Right atrium auricular region (tissue), 2 donors: ENCODE results near the gene DNAAF3. TPM values are rescaled to one million over a fixed set of nuclear protein-coding genes. Genes with fewer than 3 reads are reported as not detected.

ENCODE experiments used
- DNase-seq: peaks from one replicate; pipeline ENCODE4 v3.0.0-alpha.2; 2019; ENCODE audit warnings: low spot score
- H3K27ac ChIP-seq, 2 donors: fragments of 200-600 bp; sonication (generic); 1 replicate in 1 of 2; 2 replicates in 1 of 2; pipeline ENCODE4 v1.5.1; 2016 to 2019
- H3K27me3 ChIP-seq, 2 donors: fragments of 200-600 bp; sonication (generic); one replicate each; pipeline versions ENCODE4 v1.5.1 to v1.6.0; 2017 to 2019
- H3K36me3 ChIP-seq: fragments of 200-600 bp; sonication (generic); one replicate; pipeline ENCODE4 v1.5.1; 2016
- H3K4me1 ChIP-seq, 2 donors: fragments of 200-600 bp; sonication (generic); one replicate each; pipeline versions ENCODE4 v1.5.1 to v1.6.0; 2017 to 2019
- H3K4me3 ChIP-seq, 2 donors: fragments of 200-600 bp; sonication (generic); 1 replicate in 1 of 2; 2 replicates in 1 of 2; pipeline ENCODE4 v1.5.1; 2017 to 2019; ENCODE audit warnings: mild to moderate bottlenecking in 1 of 2, moderate library complexity in 1 of 2
- H3K9me3 ChIP-seq, 2 donors: fragments of 200-600 bp; sonication (generic); one replicate each; pipeline ENCODE4 v1.5.1; 2019
- total RNA-seq, 2 donors: library from RNA; depleted of rRNA; stranded (reverse); fragments of >200 nt; gene quantifications; one replicate each; pipeline ENCODE4 v1.1.0, GENCODE V29; 2016
- TF ChIP-seq, protein P1 (sequence below), 2 donors: fragments of 200-600 bp; sonication (generic); IDR thresholded peaks; one replicate each; pipeline ENCODE4 v1.5.1; 2019; ENCODE audit warnings: antibody characterized with exemption in 2 of 2

Gene DNAAF3
- total RNA-seq, 2 donors from 2014 or later: 0.89 to 2.7 TPM

DNA sequence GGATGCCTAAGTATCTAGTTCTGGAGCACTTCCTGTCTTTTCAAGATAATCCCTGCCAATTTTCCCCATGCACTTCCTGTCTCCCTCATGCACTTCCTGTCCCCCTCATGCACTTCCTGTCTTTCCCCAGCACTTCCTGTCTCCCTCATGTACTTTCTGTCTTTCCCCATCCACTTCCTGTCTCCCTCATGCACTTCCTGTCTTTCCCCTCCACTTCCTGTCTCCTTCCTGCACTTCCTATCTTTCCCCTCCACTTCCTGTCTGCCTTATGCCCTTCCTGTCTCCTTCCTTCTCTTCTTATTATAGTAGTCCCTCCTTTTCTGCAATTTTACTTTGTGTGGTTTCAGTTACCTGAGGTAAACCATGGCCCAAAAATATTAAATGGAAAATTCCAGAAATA, 14.4 kb downstream of the DNAAF3 start:
- no peaks in the 10 kb centered on the region for H3K27me3 ChIP-seq
- H3K36me3 ChIP-seq: peaks cover 45% of the 10 kb centered on the region
- DNase-seq: no peak
- peaks cover 0 to 60% of the 10 kb centered on the region in 2 donors for H3K4me1 ChIP-seq
- H3K4me3 ChIP-seq: no peak overlapping the region
- no peak overlapping the region for H3K27ac ChIP-seq
- no peaks in the 10 kb centered on the region for H3K9me3 ChIP-seq
- TF ChIP-seq, protein P1, sequence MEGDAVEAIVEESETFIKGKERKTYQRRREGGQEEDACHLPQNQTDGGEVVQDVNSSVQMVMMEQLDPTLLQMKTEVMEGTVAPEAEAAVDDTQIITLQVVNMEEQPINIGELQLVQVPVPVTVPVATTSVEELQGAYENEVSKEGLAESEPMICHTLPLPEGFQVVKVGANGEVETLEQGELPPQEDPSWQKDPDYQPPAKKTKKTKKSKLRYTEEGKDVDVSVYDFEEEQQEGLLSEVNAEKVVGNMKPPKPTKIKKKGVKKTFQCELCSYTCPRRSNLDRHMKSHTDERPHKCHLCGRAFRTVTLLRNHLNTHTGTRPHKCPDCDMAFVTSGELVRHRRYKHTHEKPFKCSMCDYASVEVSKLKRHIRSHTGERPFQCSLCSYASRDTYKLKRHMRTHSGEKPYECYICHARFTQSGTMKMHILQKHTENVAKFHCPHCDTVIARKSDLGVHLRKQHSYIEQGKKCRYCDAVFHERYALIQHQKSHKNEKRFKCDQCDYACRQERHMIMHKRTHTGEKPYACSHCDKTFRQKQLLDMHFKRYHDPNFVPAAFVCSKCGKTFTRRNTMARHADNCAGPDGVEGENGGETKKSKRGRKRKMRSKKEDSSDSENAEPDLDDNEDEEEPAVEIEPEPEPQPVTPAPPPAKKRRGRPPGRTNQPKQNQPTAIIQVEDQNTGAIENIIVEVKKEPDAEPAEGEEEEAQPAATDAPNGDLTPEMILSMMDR (IDR thresholded peaks at IDR 0.05): no peak

DNA sequence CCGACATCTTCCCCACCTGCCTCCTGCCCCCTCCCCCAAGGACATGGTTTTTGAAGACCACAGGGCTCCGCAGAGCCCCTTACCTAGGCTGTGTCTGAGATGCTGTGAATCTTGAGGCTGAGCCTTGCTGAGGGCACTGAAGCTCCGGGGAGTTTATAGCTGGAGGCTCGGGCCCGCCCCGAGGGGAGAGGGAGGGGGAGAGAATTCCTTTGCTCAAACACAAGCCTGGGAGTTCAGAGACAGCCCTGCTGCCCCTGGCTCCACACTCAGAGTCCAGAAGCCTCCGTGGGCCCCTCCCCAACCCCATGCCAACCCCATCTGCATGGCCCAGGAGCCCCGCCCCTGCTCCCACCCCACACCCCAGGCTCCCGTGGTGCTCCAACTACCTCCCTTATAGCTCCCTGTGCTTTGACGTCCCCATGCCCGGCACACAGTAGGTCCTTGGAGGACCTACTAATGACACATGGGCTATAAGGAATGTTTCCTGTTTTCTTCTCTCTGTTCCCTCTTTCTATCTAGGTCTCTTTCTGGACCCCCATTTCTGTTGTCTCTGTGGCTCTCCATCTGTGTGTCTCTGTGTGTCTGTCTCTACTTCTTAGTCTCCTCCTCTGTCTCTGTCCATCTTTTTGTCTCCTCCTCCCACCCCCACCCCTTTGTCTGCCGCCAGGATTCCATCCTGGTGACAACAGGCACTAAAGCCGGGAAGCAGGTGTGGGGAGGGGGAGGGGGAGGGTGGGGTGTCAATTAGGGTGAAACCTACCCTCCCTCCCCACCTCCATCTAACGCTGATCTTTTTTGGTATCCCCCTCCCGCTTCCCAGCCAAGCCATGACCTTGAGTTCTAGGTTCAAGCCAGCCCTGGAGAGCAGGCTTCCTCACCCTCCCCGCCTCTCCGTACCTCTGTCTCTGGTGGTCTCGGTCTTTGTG, 17.1 kb downstream of the DNAAF3 start, which contains the start of gene TNNT1:
Gene TNNT1, minus strand, starts transcription at position 129 of the 926 bp plus-strand sequence. CDS start 2,049 bp downstream, outside the sequence.
- Histone ChIP-seq H3K36me3 (peaks cover 34% of the 10 kb centered on the region), H3K4me1 (peaks cover 0 to 55% of the 10 kb centered on the region in 2 donors), H3K27ac (peak within 1 kb of the TSS; percentile 48 to 77), H3K4me3 (no peak within 1 kb of the TSS), H3K27me3 (peaks cover 4 to 12% of the 10 kb centered on the region in 2 donors), H3K9me3 (no peaks in the 10 kb centered on the region)
- TF ChIP-seq, protein P1 (IDR thresholded peaks at IDR 0.05): no peak
- DNase-seq: no peak

DNA sequence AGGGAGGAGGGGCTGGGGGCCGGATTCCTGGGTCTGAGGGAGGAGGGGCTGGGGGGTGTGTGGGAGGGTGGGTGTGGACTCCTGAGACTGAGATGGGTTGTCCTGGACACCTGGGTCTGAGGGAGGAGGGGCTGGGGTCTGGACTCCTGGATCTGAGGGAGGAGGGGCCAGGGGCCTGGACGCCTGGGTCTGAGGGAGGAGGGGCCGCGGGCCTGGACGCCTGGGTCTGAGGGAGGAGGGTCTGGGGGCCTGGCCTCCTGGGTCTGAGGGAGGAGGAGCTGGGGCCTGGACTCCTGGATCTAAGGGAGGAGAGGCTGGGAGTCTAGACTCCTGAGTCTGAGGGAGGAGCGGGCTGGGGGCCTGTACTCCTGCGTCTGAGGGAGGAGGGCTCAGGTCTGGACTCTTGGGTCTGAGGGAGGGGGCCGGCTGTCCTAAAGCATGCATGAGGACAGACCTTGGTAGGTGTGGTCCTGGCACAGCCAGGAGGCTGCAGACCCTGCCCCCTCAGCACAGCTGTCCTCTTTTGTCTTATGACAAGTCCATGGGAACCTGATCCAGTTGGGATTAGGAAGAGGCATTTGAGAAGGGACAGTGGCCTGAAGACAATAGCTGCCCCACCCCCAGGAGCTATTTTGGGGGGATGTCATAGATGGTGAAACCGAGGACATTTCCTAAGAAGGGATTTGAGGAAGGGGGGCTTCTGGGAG, 18.7 kb downstream of the DNAAF3 start:
- Histone ChIP-seq H3K9me3 (no peaks in the 10 kb centered on the region), H3K4me1 (peaks cover 0 to 40% of the 10 kb centered on the region in 2 donors), H3K4me3 (no peak overlapping the region), H3K27ac (no peak overlapping the region), H3K27me3 (peaks cover 4 to 12% of the 10 kb centered on the region in 2 donors), H3K36me3 (peaks cover 19% of the 10 kb centered on the region)
- no peak for DNase-seq
- TF ChIP-seq, protein P1 (IDR thresholded peaks at IDR 0.05): no peak

DNA sequence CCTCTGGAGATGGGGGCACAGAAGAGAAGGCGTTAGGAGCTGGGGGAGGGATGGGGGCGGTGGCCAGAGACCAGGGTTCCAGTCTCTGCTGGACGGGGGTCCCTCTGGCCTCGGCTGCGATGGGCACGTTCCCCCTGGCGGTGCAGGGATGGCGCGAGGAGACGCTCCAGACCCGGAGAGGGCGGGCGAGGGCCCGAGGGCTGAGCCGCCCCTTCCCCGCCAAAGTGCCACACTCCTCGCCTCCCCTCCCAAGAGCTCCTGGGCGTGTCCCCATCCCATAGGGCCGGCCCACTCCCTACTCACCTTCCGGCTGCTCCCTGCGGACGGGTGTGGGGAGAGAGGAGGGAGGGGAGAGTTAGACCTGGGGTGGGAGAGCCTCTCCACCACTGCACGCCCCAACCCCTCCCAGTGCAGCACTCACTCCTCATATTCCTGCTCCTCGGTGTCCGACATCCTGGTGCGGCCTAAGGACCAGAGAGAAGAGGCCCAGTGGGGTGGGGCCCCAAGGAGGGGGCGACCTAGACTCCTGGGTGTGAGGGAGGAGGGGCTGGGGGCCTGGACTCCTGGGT, 19.6 kb downstream of the DNAAF3 start:
- no peak overlapping the region for H3K27ac ChIP-seq
- DNase-seq: no peak

DNA sequence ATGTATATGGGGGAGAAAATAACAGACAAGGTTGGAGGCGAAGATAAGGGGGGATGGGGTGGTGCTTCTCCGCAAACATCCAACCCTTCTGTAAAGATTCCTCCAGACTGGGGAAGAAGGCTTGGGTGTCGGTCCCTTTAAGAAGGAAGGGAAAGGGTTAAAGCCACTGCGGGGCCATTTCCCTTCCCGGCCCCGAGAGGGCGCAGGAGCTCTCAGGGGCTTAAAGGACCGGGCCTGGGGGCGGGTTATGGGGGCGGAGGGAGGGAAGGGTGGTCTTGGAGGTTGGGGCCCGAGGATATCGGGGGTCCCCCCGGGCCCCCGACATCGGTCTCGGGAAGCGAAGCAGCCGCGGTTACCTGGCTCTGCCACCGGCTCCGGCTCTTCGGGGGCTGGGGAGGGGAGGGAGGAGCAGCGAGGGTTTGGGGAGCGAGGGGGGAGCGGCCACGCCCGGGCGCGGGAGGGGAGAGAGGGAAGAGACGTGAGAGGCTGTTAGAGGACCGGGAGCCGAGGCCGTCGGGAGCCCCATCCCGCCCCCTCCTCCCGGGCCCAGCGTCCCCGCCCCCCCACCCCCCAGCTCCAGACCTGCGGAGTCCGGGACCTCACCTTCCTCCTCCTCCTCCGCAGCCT, 20.2 kb downstream of the DNAAF3 start:
- H3K27me3 ChIP-seq: peaks cover 4 to 12% of the 10 kb centered on the region in 2 donors
- no peak for DNase-seq
- TF ChIP-seq, protein P1 (IDR thresholded peaks at IDR 0.05): peak in 1 of 2 donors; percentile 56
- H3K4me1 ChIP-seq: peaks cover 0 to 26% of the 10 kb centered on the region in 2 donors
- no peaks in the 10 kb centered on the region for H3K9me3 ChIP-seq
- no peak overlapping the region for H3K4me3 ChIP-seq
- no peak overlapping the region for H3K27ac ChIP-seq
- H3K36me3 ChIP-seq: peaks cover 8% of the 10 kb centered on the region

More for the DNA sequence above, 19.6 kb downstream of the DNAAF3 start:
- Histone ChIP-seq H3K4me1 (peaks cover 0 to 31% of the 10 kb centered on the region in 2 donors), H3K27me3 (peaks cover 4 to 12% of the 10 kb centered on the region in 2 donors), H3K4me3 (no peak overlapping the region), H3K36me3 (peaks cover 12% of the 10 kb centered on the region), H3K9me3 (no peaks in the 10 kb centered on the region)
- TF ChIP-seq, protein P1 (IDR thresholded peaks at IDR 0.05): no peak
